K562 (cell line): Measurements from ENCODE around the gene CECR2. TPM values are rescaled to one million over a fixed set of nuclear protein-coding genes. Genes with fewer than 3 reads are reported as not detected.
"Not testable (repeated sequence)": the region's sequence is repeated elsewhere in the genome, so short reads cannot be mapped to it uniquely, and the experiment has no call there.

Experiments
- ATAC-seq: fragments of 200-7000 bp; cut with Tn5 transposase; 3 replicates; pipeline ENCODE4 v1.9.1; 2020; ENCODE audit warnings: moderate library complexity
- BruUV-seq: library from RNA; stranded (reverse); fragments of 400-500 nt; replicated peaks from 2 replicates; lab custom pipeline; 2021; lab: Mats Ljungman, UMichigan
- CTCF ChIA-PET: fragments of 300-600 bp; formaldehyde crosslinking; extraction: SDS; loops from one replicate; lab custom pipeline; 2021; ENCODE audit warnings: low intra/inter-chr PET ratio; lab: Yijun Ruan, JAX
- POLR2A ChIA-PET: fragments of 300-600, 350-650 bp; sonication (Branson Sonifier 250); formaldehyde crosslinking; extraction: SDS; loops from one replicate; lab custom pipeline; 2021; ENCODE audit warnings: antibody characterized with exemption, inconsistent platforms; lab: Yijun Ruan, JAX
- DNase-seq, 4 experiments: peaks; one replicate each; pipeline versions ENCODE4 v3.0.0 to v3.0.0-alpha.2; 2011 to 2018; ENCODE audit warnings: low spot score in 3 of 4, mixed read lengths in 3 of 4; ENCODE audit errors: extremely low read depth in 1 of 4
- FAIRE-seq: peaks from 2 replicates; lab custom pipeline; 2011; peaks lifted over from hg19 to GRCh38; lab: Jason Lieb, UNC
- H2AFZ ChIP-seq: 2 replicates; pipeline ENCODE4 v1.6.0; 2011; ENCODE audit warnings: low read depth, low read length, control low read depth, inconsistent platforms
- H3K27ac ChIP-seq: fragments of 200-600 bp; 3 replicates; pipeline ENCODE4 v1.8.0; 2011; ENCODE audit warnings: low read depth, mild to moderate bottlenecking, control low read depth, inconsistent platforms, low read length, moderate library complexity, mixed read lengths; ENCODE audit errors: extremely low read depth
- H3K27me3 ChIP-seq, 2 experiments: fragments of 300-600 bp in 1 of 2; 2 replicates in 1 of 2; 3 replicates in 1 of 2; pipeline versions ENCODE4 v1.6.0 to v1.8.0; 2011; ENCODE audit warnings: inconsistent platforms in 2 of 2, low read length in 2 of 2, mild to moderate bottlenecking in 1 of 2, mixed read lengths in 1 of 2, moderate library complexity in 1 of 2; ENCODE audit not compliant: control insufficient read depth in 2 of 2, insufficient read depth in 2 of 2
- H3K36me3 ChIP-seq: fragments of 300-600 bp; 3 replicates; pipeline ENCODE4 v1.8.0; 2011; ENCODE audit warnings: mild to moderate bottlenecking, low read length, inconsistent platforms; ENCODE audit not compliant: control insufficient read depth, insufficient read depth
- H3K4me1 ChIP-seq, 2 experiments: fragments of 200-600 bp in 1 of 2; replicated peaks in 1 of 2; 2 replicates in 1 of 2; 3 replicates in 1 of 2; pipeline versions ENCODE4 v1.5.1 to v1.8.0; 2011; ENCODE audit warnings: inconsistent platforms in 2 of 2, low read length in 2 of 2, mild to moderate bottlenecking in 1 of 2, mixed read lengths in 1 of 2, moderate library complexity in 1 of 2; ENCODE audit not compliant: control insufficient read depth in 2 of 2, insufficient read depth in 2 of 2
- H3K4me2 ChIP-seq: 2 replicates; pipeline ENCODE4 v1.6.1; 2011; ENCODE audit warnings: low read length, control low read depth, inconsistent platforms, mixed read lengths; ENCODE audit not compliant: insufficient read depth
- H3K4me3 ChIP-seq: fragments of 200-600 bp; sonication (generic), shearing (Covaris generic); 2 replicates; pipeline ENCODE4 v1.5.1; 2016; ENCODE audit warnings: control low read depth, inconsistent platforms
- H3K79me2 ChIP-seq: fragments of 200-600 bp; 3 replicates; pipeline ENCODE4 v1.8.0; 2011; ENCODE audit warnings: low read length, inconsistent platforms; ENCODE audit not compliant: control insufficient read depth, insufficient read depth
- H3K9ac ChIP-seq, 2 experiments: 2 replicates each; pipeline versions ENCODE4 v1.6.0 to v1.6.1; 2011; ENCODE audit warnings: low read depth in 2 of 2, low read length in 2 of 2, control low read depth in 1 of 2, inconsistent platforms in 1 of 2, mild to moderate bottlenecking in 1 of 2, mixed read lengths in 1 of 2; ENCODE audit not compliant: insufficient read depth in 1 of 2
- H3K9me1 ChIP-seq: one replicate; pipeline ENCODE4 v1.6.0; 2011; ENCODE audit warnings: inconsistent platforms, mild to moderate bottlenecking, low read length, moderate library complexity; ENCODE audit not compliant: control insufficient read depth, insufficient read depth
- H3K9me3 ChIP-seq: replicated peaks from 2 replicates; pipeline ENCODE4 v1.5.1; 2011; ENCODE audit warnings: low read depth, low read length, inconsistent platforms; ENCODE audit not compliant: control insufficient read depth, insufficient read depth
- H4K20me1 ChIP-seq: replicated peaks from 2 replicates; pipeline ENCODE4 v1.6.1; 2011; ENCODE audit warnings: low read length, inconsistent platforms, mixed read lengths; ENCODE audit not compliant: control insufficient read depth, insufficient read depth
- CEBPB ChIP-seq: fragments of 450-650 bp; IDR thresholded peaks from 2 replicates; pipeline ENCODE4 v1.6.1; 2016; ENCODE audit warnings: missing genetic modification characterization, missing compliant biosample characterization
- EZH2 ChIP-seq: IDR thresholded peaks from 2 replicates; pipeline ENCODE4 v1.6.1; 2012; ENCODE audit warnings: low read depth, mild to moderate bottlenecking, inconsistent platforms, low read length, borderline replicate concordance
- NFYB ChIP-seq: IDR thresholded peaks from 2 replicates; pipeline ENCODE4 v1.6.1; 2011; ENCODE audit warnings: mild to moderate bottlenecking, moderate library complexity; ENCODE audit not compliant: insufficient read length; ENCODE audit errors: extremely low read depth
- SRF ChIP-seq, 2 experiments: fragments of 250-450, 450-650 bp in 1 of 2; sonication (Bioruptor Pico) in 1 of 2; sonication (generic) in 1 of 2; formaldehyde crosslinking; IDR thresholded peaks; 2 replicates each; pipeline versions ENCODE4 v1.5.0 to v1.5.1; 2020 to 2022; ENCODE audit warnings: mild to moderate bottlenecking in 1 of 2, missing genetic modification reagents in 1 of 2
- XRCC4 ChIP-seq: IDR thresholded peaks from one replicate; pipeline ENCODE4 v1.6.1; 2011; ENCODE audit not compliant: insufficient read depth, insufficient read length; ENCODE audit errors: extremely low read depth
- ZNF263 ChIP-seq: sonication (generic); formaldehyde crosslinking; IDR thresholded peaks from 2 replicates; pipeline ENCODE4 v1.8.0; 2022; ENCODE audit warnings: mild to moderate bottlenecking, missing genetic modification reagents, borderline replicate concordance
- ZNF316 ChIP-seq: fragments of 450-650 bp; IDR thresholded peaks from 2 replicates; pipeline ENCODE4 v1.6.1; 2016
- WGBS: fragments of 100-300 bp; shearing (Covaris generic); methylation state at CpG from one replicate; pipeline ENCODE4 v1.1.6; 2016; ENCODE audit warnings: low coverage, mixed read lengths; ENCODE audit not compliant: insufficient coverage; ENCODE audit errors: missing lambda C conversion rate; 5-methylcytosine and 5-hydroxymethylcytosine counted together
- in situ Hi-C: fragments of 300-500 bp; cut with MboI; formaldehyde crosslinking; loops from 4 replicates; pipeline ENCODE4 v1.15.0; 2018; ENCODE audit warnings: inconsistent platforms, mixed read lengths
- intact Hi-C: fragments of 100-400 bp; cut with micrococcal nuclease; formaldehyde crosslinking; loops from 2 replicates; pipeline ENCODE4 v1.14.2; 2022
- polyA plus RNA-seq, 8 experiments: library from polyadenylated mRNA; depleted of rRNA in 4 of 8; stranded (reverse) in 5 of 8; unstranded in 3 of 8; fragments of >200 nt; fragmentation: Nextera tagmentation in 2 of 8; fragmentation: Illumina TruSeq in 1 of 8; extraction: Ambion mirVana in 2 of 8; extraction: Trizol in 1 of 8; gene quantifications; 2 replicates each; pipeline versions ENCODE4 v1.2.1 to v1.2.3, GENCODE V29; 2011 to 2014; ENCODE audit warnings: inconsistent platforms in 1 of 8, missing spikeins in 1 of 8
- total RNA-seq, 7 experiments: library from RNA; depleted of rRNA in 6 of 7; stranded (reverse); fragments of >200 nt in 6 of 7; fragmentation: Illumina TruSeq in 2 of 7; extraction: Trizol in 2 of 7; gene quantifications; 2 replicates each; pipeline versions ENCODE4 v1.2.1 to v1.2.3, GENCODE V29; 2011 to 2021; ENCODE audit warnings: low replicate concordance in 1 of 7
- TF ChIP-seq, protein P1 (sequence below): fragments of 250-450 bp; sonication (Bioruptor Pico); IDR thresholded peaks from 2 replicates; pipeline ENCODE4 v1.4.0; 2020; ENCODE audit warnings: mild to moderate bottlenecking
- TF ChIP-seq, protein P2 (sequence below): sonication (generic); formaldehyde crosslinking; IDR thresholded peaks from 2 replicates; pipeline ENCODE4 v1.8.1; 2022; ENCODE audit warnings: missing genetic modification reagents

Gene CECR2
- total and polyA plus RNA-seq, 9 of the 15 experiments (the other 6 are each of a cell fraction or from before 2014, with no cell fraction given), result 0.01 to 1.00 (median 0.27) TPM

DNA sequence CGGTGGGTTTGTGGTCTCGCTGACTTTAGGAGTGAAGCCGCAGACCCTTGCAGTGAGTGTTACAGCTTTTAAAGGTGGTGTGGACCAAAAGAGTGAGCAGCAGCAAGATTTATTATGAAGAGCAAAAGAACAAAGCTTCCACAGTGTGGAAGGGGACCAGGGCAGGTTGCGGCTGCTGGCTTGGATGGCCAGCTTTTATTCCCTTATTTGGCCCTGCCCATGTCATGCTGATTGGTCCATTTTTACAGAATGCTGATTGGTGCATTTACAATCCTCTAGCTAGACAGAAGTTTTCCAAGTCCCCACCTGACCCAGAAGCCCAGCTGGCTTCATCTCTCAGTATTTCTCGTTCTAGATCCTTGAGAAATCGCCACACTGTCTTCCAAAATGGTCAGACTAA lies 58.3 kb downstream of the CECR2 start:
- H3K4me3 ChIP-seq, H3K9ac ChIP-seq, H3K36me3 ChIP-seq, ATAC-seq, H3K9me3 ChIP-seq, FAIRE-seq, H3K9me1 ChIP-seq, H3K4me1 ChIP-seq, POLR2A ChIA-PET, H4K20me1 ChIP-seq, H3K4me2 ChIP-seq, H3K27me3 ChIP-seq, BruUV-seq, CTCF ChIA-PET, DNase-seq, in situ Hi-C loops, intact Hi-C loops, H3K27ac ChIP-seq, H2AFZ ChIP-seq, H3K79me2 ChIP-seq: not testable (repeated sequence)
- WGBS, result 11% methylated on average over 6 of the region's 6 CpGs
- peak; percentile 74 for TF ChIP-seq NFYB
- peak; percentile 25; the same call in 1 of the 2 replicates for TF ChIP-seq ZNF316
- peak in 1 of 2 experiments; percentile 77; a peak in 1 of 4 replicates for TF ChIP-seq SRF (CRISPR knock-in tag; IDR thresholded peaks at IDR 0.05)

DNA sequence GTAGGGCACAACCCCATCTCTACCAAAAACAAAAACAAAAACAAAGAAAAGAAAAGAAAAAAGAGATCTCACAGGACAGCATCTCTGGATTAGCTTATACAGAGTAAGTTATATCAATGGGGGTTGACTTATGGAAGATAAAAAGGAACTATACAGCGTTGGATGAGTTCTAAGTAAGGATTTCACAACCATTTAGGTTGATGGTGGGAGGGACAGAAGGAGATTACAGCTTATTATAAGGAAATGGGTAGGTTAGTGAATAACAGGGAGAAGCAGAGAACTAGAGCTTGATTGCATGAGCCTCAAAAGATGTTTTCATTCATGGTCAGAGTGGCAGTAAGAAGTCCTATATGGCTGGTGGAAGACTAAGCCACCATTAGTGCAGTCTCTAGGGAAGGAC lies 60.3 kb downstream of the CECR2 start:
- ChIA-PET POLR2A (no interaction called here), CTCF (no interaction called here)
- peaks cover 2% of the 10 kb centered on the region in 2 experiments; a peak in 4 of 5 replicates for H3K27me3 ChIP-seq
- ATAC-seq (no peak), DNase-seq (no peak), FAIRE-seq (no peak)
- in situ Hi-C loops, result no loop called here
- no peaks in the 10 kb centered on the region for H3K79me2 ChIP-seq
- no peaks in the 10 kb centered on the region for H3K9me3 ChIP-seq
- no peak overlapping the region for H3K9ac ChIP-seq
- TF ChIP-seq XRCC4, result no peak
- TF ChIP-seq CEBPB (tag), result peak; percentile 29; the same call in 1 of the 2 replicates
- TF ChIP-seq, protein P1, sequence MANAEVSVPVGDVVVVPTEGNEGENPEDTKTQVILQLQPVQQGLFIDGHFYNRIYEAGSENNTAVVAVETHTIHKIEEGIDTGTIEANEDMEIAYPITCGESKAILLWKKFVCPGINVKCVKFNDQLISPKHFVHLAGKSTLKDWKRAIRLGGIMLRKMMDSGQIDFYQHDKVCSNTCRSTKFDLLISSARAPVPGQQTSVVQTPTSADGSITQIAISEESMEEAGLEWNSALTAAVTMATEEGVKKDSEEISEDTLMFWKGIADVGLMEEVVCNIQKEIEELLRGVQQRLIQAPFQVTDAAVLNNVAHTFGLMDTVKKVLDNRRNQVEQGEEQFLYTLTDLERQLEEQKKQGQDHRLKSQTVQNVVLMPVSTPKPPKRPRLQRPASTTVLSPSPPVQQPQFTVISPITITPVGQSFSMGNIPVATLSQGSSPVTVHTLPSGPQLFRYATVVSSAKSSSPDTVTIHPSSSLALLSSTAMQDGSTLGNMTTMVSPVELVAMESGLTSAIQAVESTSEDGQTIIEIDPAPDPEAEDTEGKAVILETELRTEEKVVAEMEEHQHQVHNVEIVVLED, result no peak
- TF ChIP-seq, protein P2, sequence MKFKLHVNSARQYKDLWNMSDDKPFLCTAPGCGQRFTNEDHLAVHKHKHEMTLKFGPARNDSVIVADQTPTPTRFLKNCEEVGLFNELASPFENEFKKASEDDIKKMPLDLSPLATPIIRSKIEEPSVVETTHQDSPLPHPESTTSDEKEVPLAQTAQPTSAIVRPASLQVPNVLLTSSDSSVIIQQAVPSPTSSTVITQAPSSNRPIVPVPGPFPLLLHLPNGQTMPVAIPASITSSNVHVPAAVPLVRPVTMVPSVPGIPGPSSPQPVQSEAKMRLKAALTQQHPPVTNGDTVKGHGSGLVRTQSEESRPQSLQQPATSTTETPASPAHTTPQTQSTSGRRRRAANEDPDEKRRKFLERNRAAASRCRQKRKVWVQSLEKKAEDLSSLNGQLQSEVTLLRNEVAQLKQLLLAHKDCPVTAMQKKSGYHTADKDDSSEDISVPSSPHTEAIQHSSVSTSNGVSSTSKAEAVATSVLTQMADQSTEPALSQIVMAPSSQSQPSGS (CRISPR knock-in tag), result no peak
- TF ChIP-seq ZNF263 (CRISPR knock-in tag), result no peak
- no peak for TF ChIP-seq EZH2
- H3K36me3 ChIP-seq, result no peaks in the 10 kb centered on the region
- H2AFZ ChIP-seq, result no peak overlapping the region
- intact Hi-C loops, result no loop called here
- no peak overlapping the region for H3K4me3 ChIP-seq
- BruUV-seq, result no TSS peak
- 0% methylated on average over 1 of the region's 1 CpG for WGBS
- H3K9me1 ChIP-seq, result no peaks in the 10 kb centered on the region
- no peak overlapping the region for H3K27ac ChIP-seq
- peaks cover under 1% of the 10 kb centered on the region; the same call in 1 of the 2 replicates for H4K20me1 ChIP-seq
- H3K4me2 ChIP-seq, result no peak overlapping the region
- no peaks in the 10 kb centered on the region for H3K4me1 ChIP-seq
